Embryonic facial prominence (tissue), 1 donor: ENCODE results near the gene CCDC184.
"Not testable (repeated sequence)": the region's sequence is repeated elsewhere in the genome, so short reads cannot be mapped to it uniquely, and the experiment has no call there.

Experiments used
- DNase-seq: peaks from one replicate; pipeline ENCODE4 v3.0.0-alpha.2; 2016; ENCODE audit errors: extremely low spot score

The CCDC184 gene

GRCh38 chr12:48203192-48203591 lies 19.7 kb downstream of the CCDC184 start, which contains the start of gene OR10AD1:
OR10AD1 (minus strand) TSS chr12:48203292; CDS start chr12:48203292, 0 bp downstream.
- DNase-seq: no peak

GRCh38 chr12:48209495-48209894 lies 26.1 kb downstream of the CCDC184 start:
- DNase-seq: not testable (repeated sequence)

DNA sequence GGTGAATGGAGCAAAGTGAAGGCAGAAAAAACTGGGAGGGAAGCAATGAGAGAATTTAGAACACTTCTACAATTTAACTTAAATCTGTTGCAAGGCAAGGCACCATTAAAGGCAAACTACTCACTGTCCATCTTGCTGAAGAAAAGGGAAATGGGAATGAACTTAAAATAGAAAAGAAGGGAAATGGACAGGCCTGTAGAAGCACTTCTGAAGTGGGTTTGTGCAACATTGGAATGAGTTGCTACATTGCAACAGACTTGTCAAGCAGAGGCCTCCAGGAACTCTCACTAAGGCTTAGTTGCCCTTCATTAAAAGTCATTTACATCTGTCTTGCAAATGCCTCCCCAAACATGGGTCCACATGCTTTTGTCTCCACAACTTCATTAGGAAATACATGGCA lies 33.3 kb downstream of the CCDC184 start:
- no peak for DNase-seq

DNA sequence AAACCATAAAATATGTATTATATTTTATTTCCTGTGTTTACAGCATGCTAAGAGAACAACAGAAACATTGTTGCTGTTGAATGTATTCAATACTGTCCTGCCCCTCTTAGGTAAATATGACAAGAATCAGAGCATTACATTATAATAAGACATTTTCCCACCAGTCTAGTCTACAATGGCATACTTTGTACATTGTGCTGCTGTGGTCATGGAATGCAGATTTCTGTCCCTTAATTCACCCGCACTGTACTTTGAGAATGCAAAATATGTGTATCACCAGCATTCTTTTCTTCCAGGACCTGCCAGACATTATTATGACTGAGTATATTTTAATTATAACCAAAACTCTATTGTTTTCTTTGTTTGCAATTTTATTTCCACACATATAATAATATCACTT lies 36.2 kb downstream of the CCDC184 start:
- no peak for DNase-seq

DNA sequence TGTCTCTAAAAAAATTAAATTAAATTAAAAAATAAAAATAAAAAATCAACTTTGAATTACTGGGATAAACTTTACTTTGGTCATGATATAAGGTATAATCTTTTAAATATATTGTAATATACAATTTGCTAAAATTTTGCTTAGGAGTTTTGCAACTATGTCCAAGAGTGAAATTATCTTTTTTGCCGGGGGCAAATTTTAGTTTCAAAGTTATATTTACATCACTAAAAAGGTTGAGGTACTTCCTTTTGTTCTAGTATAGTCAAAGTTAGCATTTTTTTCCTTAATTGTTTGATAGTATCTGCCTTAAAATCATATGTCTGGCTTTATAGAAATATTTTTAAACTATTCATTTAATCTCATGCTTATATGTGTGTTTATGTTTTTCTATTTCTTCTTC lies 37.3 kb downstream of the CCDC184 start:
- no peak for DNase-seq

DNA sequence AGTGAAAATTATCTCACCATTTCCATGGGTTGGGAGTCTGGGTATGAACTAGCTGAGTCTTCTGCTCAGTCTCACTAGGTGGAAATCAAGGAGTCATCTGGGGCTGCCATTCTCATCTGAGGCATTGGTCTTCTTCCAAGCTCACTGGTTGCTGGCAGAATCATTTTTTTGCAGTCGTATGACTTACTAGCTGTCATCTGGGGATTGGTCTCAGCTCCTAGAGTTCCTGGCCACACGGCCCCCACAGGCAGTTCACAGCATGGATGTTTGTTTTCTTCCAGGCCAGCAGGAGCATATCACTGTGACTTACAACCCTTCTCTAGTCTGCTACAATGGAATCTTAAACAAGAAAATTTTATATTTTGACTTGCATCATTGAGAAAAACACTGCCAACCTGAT lies 38.2 kb downstream of the CCDC184 start:
- no peak for DNase-seq

- not testable (repeated sequence) for DNase-seq
Observed at GRCh38 chr12:48224533-48224932, 41.1 kb downstream of the CCDC184 start.

DNA sequence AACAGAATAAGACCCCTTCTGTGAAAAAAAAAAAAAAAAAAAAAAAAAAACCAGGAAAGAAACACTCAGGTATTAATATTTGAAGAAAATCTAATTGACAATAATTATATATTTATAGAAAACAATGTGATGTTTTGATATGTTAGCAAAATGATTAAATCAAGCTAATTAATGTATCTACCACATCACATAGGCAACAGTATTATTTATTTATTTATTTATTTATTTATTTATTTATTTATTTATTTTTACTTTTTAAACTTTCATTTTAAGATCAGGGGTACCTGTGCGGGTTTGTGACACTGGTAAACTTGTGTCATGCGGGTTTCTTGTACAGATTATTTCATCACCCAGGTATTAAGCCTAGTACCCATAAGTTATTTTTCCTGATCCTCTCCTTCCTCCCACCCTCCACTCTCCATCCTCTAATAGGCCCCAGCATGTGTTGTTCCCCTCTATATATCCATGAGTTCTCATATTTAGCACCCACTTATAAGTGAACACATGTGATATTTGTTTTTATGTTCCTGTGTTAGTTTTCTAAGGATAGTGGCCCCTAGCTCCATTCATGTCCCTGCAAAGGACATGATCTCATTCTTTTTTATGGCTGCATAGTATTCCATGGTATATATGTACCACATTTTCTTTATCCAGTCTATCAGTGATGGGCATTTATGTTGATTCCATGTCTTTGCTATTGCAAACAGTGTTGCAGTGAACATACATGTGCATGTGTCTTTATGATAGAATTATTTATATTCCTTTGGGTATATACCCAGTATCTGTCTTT lies 47.9 kb downstream of the CCDC184 start:
- DNase-seq: not testable (repeated sequence)
